Kidney (tissue), 14 donors: ENCODE measurements around the gene FAM83C. TPM values are rescaled to one million over a fixed set of nuclear protein-coding genes. Genes with fewer than 3 reads are reported as not detected.
A peak's percentile ranks its signal among the peaks of the same experiment; 100 is the strongest.

Source experiments
- DNase-seq, 5 donors: peaks; one replicate each; pipeline ENCODE4 v3.0.0-alpha.2; 2013 to 2020
- FAIRE-seq: peaks from 2 replicates; lab custom pipeline; 2012; peaks lifted over from hg19 to GRCh38; lab: Jason Lieb, UNC
- H3K27ac ChIP-seq, 2 donors: one replicate each; pipeline ENCODE4 v1.7.0; 2013; ENCODE audit warnings: low read depth in 2 of 2, low read length in 2 of 2, inconsistent platforms in 1 of 2
- H3K27me3 ChIP-seq: one replicate; pipeline ENCODE4 v1.7.1; 2013; ENCODE audit warnings: low read length, inconsistent platforms; ENCODE audit not compliant: control insufficient read depth, insufficient read depth
- H3K36me3 ChIP-seq, 3 donors: one replicate each; pipeline versions ENCODE4 v1.7.0 to v1.7.1; 2013; ENCODE audit warnings: low read length in 3 of 3, control low read depth in 1 of 3, inconsistent platforms in 1 of 3; ENCODE audit not compliant: insufficient read depth in 3 of 3, control insufficient read depth in 2 of 3
- H3K4me1 ChIP-seq, 3 donors: one replicate each; pipeline versions ENCODE4 v1.7.0 to v1.7.1; 2013; ENCODE audit warnings: low read length in 3 of 3, inconsistent platforms in 1 of 3, low read depth in 1 of 3; ENCODE audit not compliant: control insufficient read depth in 2 of 3, insufficient read depth in 2 of 3
- H3K4me3 ChIP-seq, 3 donors: one replicate each; pipeline versions ENCODE4 v1.7.0 to v1.8.1; 2013; ENCODE audit warnings: low read length in 3 of 3, control low read depth in 1 of 3, inconsistent platforms in 1 of 3
- H3K9ac ChIP-seq, 3 donors: one replicate each; pipeline versions ENCODE4 v1.7.0 to v1.7.1; 2013; ENCODE audit warnings: low read length in 3 of 3, control low read depth in 1 of 3, inconsistent platforms in 1 of 3
- H3K9me3 ChIP-seq, 3 donors: one replicate each; pipeline versions ENCODE4 v1.7.0 to v1.7.1; 2013; ENCODE audit warnings: low read length in 3 of 3, control low read depth in 1 of 3, inconsistent platforms in 1 of 3; ENCODE audit not compliant: control insufficient read depth in 2 of 3, insufficient read depth in 1 of 3
- CTCF ChIP-seq: IDR thresholded peaks from 3 replicates; pipeline ENCODE4 v1.5.1; 2012; ENCODE audit warnings: mild to moderate bottlenecking, moderate library complexity, borderline replicate concordance; ENCODE audit not compliant: insufficient read depth; ENCODE audit errors: extremely low read depth
- intact Hi-C: fragments of 100-400 bp; cut with DNase I; formaldehyde crosslinking; loops from one replicate; pipeline ENCODE4 v1.11.1; 2022
- polyA plus RNA-seq: library from polyadenylated mRNA; stranded (reverse); fragments of 350-450 nt; fragmentation: Illumina TruSeq; extraction: RNeasy Lipid Tissue Mini Kit (QIAGEN cat#74804); gene quantifications from one replicate; pipeline ENCODE4 v1.2.3, GENCODE V29; 2014; ENCODE audit warnings: low read depth, low replicate concordance; ENCODE audit not compliant: insufficient read depth
- total RNA-seq: library from RNA; stranded (reverse); fragmentation: NEBNext Ultra II Directional; extraction: Animal tissue kit (Norgen Biotek cat#: 25700); gene quantifications from one replicate; pipeline ENCODE4 v1.2.1, GENCODE V29; 2021
- donor health status: control.
- donor health status: control.
- donor health status: control.
- donor health status: control.
- donor health status: control.
- donor health status: DM: yes; HTN: yes; CAD: no.
- donor health status: Normal renal cell carcinoma (clear cell type).

The FAM83C gene
- total and polyA plus RNA-seq, 2 donors from 2014 or later, result not detected

- peak overlapping the region; percentile 96 for H3K27ac ChIP-seq
- no peak for FAIRE-seq
These were observed 15.8 kb downstream of the FAM83C start for GRCh38 chr20:35276408-35276807.

GRCh38 chr20:35275741-35276251, 16.4 kb downstream of the FAM83C start:
- TF ChIP-seq CTCF, result no peak
- Histone ChIP-seq H3K9me3 (no peaks in the 10 kb centered on the region), H3K27me3 (no peaks in the 10 kb centered on the region), H3K27ac (peak overlapping the region; percentile 7 to 96), H3K36me3 (peaks cover 9 to 54% (median 24%) of the 10 kb centered on the region in 3 donors), H3K4me1 (peaks cover 0 to 28% (median 16%) of the 10 kb centered on the region in 3 donors), H3K9ac (peak overlapping the region in 1 of 3 donors; percentile 96), H3K4me3 (no peak overlapping the region)
- FAIRE-seq (no peak), DNase-seq (no peak)
- intact Hi-C loops, result no loop called here

More at GRCh38 chr20:35276408-35276807, 15.8 kb downstream of the FAM83C start:
- Histone ChIP-seq H3K36me3 (peaks cover 9 to 52% (median 26%) of the 10 kb centered on the region in 3 donors), H3K9ac (peak overlapping the region in 1 of 3 donors; percentile 96), H3K4me1 (peaks cover 0 to 28% (median 16%) of the 10 kb centered on the region in 3 donors), H3K9me3 (no peaks in the 10 kb centered on the region), H3K27me3 (no peaks in the 10 kb centered on the region), H3K4me3 (peak overlapping the region in 2 of 3 donors; percentile 87 to 93)
- no peak for DNase-seq
- intact Hi-C loops, result no loop called here
- TF ChIP-seq CTCF, result no peak

DNA sequence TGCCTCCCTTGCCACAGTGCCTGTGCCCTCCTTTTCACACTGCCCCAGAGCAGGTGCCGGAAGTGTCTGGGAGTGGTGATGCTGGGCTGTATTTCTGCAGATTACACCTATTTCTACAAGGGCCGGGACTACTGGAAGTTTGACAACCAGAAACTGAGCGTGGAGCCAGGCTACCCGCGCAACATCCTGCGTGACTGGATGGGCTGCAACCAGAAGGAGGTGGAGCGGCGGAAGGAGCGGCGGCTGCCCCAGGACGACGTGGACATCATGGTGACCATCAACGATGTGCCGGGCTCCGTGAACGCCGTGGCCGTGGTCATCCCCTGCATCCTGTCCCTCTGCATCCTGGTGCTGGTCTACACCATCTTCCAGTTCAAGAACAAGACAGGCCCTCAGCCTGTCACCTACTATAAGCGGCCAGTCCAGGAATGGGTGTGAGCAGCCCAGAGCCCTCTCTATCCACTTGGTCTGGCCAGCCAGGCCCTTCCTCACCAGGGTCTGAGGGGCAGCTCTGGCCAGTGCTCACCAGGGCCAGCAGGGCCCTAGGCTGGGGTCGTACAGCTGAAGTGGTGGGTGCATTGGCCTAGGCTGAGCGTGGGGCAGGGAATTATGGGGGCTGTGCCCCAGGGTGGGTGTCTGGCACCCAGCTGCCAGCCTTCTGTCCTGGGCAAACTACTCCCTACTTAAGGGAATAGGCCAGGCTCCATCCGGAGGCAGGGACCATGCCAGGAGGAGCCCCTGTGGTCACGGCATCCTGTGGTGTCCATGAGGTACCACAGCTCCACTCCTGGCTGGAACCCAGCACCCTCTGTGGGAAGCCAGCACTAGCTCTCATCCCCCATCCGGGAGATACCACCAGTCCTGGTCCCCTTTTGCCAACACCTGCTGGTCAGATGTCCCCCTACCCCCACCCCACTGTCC, 17.8 kb downstream of the FAM83C start:
- peak overlapping the region in 1 of 3 donors; percentile 12 for H3K9ac ChIP-seq
- no peak overlapping the region for H3K4me3 ChIP-seq
- no peaks in the 10 kb centered on the region for H3K27me3 ChIP-seq
- intact Hi-C loops, result no loop called here
- no peak for TF ChIP-seq CTCF
- no peaks in the 10 kb centered on the region for H3K9me3 ChIP-seq
- FAIRE-seq (no peak), DNase-seq (no peak)
- peak overlapping the region in 1 of 2 donors; percentile 32 for H3K27ac ChIP-seq
- H3K36me3 ChIP-seq, result peaks cover 1 to 50% (median 11%) of the 10 kb centered on the region in 3 donors
- peaks cover 0 to 30% (median 26%) of the 10 kb centered on the region in 3 donors for H3K4me1 ChIP-seq
